ENCODE results near the gene EFTUD2. TPM values are rescaled to one million over a fixed set of nuclear protein-coding genes. Genes with fewer than 3 reads are reported as not detected.

Gene EFTUD2
- total and polyA plus RNA-seq, 7 experiments from 2014 or later: 53.1 to 157 (median 106) TPM

DNA sequence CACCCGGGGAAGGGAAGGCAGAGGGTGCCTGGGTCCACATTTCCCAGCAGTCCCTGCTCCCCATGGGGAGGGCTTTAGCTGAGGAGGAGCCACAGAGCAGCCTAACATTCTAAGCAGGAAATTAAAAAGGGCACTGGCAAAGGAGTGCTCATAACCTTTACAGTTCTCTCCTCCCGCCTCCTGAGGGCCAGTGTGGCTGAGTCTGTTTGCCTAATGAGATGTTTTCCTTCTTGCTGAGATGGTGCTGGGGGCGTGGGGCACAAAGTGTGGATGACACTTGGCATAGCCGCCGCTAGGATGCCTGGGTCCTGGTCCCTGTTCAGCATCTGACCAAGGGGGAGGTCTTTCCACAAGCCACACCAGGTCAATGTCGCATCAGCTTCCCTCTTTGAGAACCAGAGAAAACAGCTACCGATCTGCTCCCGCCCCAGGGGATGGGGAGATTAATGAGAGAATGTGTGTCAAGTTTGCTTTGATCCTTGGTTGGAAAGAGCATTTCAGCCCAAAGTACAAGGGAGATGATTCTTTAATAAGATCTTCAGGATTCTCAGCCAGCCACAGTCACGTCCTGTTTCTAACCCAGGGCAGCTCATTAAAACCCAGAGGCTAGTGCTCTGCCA lies 42.6 kb upstream of the EFTUD2 start:
- Histone ChIP-seq H3K27ac (ENCODE audit: low read depth, low read length) (no peak overlapping the region), H3K9me3 (ENCODE audit: control insufficient read depth in 2 of 3, low read length in 3 of 3) (no peaks in the 10 kb centered on the region), H3K27me3 (ENCODE audit: control insufficient read depth in 2 of 2, insufficient read depth in 2 of 2, low read length in 2 of 2) (no peaks in the 10 kb centered on the region), H3K36me3 (ENCODE audit: control insufficient read depth in 2 of 3, insufficient read depth in 3 of 3, low read length in 3 of 3) (no peaks in the 10 kb centered on the region), H3K4me3 (ENCODE audit: low read length) (no peak overlapping the region), H3K4me1 (ENCODE audit: control insufficient read depth in 2 of 2, insufficient read depth in 2 of 2, low read length in 2 of 2) (no peaks in the 10 kb centered on the region)
- H3K4me1 Mint-ChIP-seq: peaks cover 0 to 64% (median 0%) of the 10 kb centered on the region in 7 donors
- ChIA-PET CTCF (no interaction called here), POLR2A (interaction anchor here (0.9 kb wide), 1 partner anchor 219 kb away, joined by 3 read pairs; no protein-coding TSS in a partner anchor)
- ATAC-seq: no peak
- peak overlapping the region in 1 of 10 donors; percentile 31 for H3K4me3 Mint-ChIP-seq
- intact Hi-C loops (cut with micrococcal nuclease): no loop called here
- H3K27me3 Mint-ChIP-seq: peaks cover 0 to 7% (median 0%) of the 10 kb centered on the region in 5 donors
- H3K36me3 Mint-ChIP-seq: peaks cover 0 to 22% (median 0%) of the 10 kb centered on the region in 5 donors
- H3K27ac Mint-ChIP-seq: peak overlapping the region in 1 of 9 donors; percentile 67
- no peak for DNase-seq
- H3K9me3 Mint-ChIP-seq: no peaks in the 10 kb centered on the region

DNA sequence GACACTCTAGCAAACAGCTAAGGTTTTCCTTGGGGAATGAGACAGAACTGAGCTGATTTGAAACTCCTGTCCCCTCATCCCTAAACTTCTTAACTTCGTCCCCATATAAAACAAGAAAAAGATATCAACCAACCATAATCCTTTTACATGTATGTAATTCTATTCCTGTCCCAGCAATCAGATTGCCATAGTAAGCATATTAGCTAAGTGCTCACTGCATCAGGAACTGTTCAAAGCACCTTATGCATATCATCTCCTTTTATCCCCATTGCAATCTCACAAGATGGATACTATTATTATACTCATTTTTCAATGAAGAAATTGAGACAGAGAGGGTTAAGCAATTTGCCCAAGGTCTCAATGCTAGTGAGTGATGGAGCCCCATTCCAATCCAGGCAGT lies 41.5 kb upstream of the EFTUD2 start:
- H3K27me3 ChIP-seq (ENCODE audit: control insufficient read depth in 2 of 2, insufficient read depth in 2 of 2, low read length in 2 of 2): no peaks in the 10 kb centered on the region
- no peak overlapping the region for H3K4me3 Mint-ChIP-seq
- H3K27me3 Mint-ChIP-seq: no peaks in the 10 kb centered on the region
- POLR2A ChIA-PET: no interaction called here
- DNase-seq (no peak), ATAC-seq (no peak)
- H3K4me3 ChIP-seq (ENCODE audit: low read length): no peak overlapping the region
- H3K27ac ChIP-seq (ENCODE audit: low read depth, low read length): no peak overlapping the region
- no peaks in the 10 kb centered on the region for H3K9me3 ChIP-seq (ENCODE audit: control insufficient read depth in 2 of 3, low read length in 3 of 3)
- no peaks in the 10 kb centered on the region for H3K9me3 Mint-ChIP-seq
- peaks cover 0 to 18% (median 0%) of the 10 kb centered on the region in 5 donors for H3K36me3 Mint-ChIP-seq
- no peaks in the 10 kb centered on the region for H3K4me1 ChIP-seq (ENCODE audit: control insufficient read depth in 2 of 2, insufficient read depth in 2 of 2, low read length in 2 of 2)
- peaks cover 0 to 57% (median 0%) of the 10 kb centered on the region in 7 donors for H3K4me1 Mint-ChIP-seq
- CTCF ChIA-PET: interaction anchor here (0.5 kb wide), 1 partner anchor 347 kb away, joined by 3 read pairs; no protein-coding TSS in a partner anchor
- no peak overlapping the region for H3K27ac Mint-ChIP-seq
- intact Hi-C loops (cut with micrococcal nuclease): no loop called here
- no peaks in the 10 kb centered on the region for H3K36me3 ChIP-seq (ENCODE audit: control insufficient read depth in 2 of 3, insufficient read depth in 3 of 3, low read length in 3 of 3)

DNA sequence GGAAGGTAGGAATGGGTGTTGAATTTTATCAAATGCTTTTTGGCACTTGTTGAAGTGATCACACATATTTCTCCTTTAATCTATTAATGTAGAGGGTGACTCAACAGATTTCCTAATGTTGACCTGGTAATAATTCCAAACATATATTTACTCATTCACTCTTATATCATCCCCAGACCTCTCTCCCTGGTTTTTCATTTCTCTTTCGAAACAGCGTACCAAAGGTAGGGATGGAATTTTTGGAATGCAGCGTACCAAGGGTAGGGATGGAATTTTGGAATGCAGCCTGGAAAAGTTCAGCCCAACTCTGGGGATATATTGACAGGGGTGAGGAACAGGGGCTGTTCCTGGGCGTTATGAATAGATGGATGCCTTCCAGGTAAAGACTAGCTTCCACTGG lies 41.1 kb upstream of the EFTUD2 start:
- Histone ChIP-seq H3K9me3 (ENCODE audit: control insufficient read depth in 2 of 3, low read length in 3 of 3) (no peaks in the 10 kb centered on the region), H3K4me3 (ENCODE audit: low read length) (no peak overlapping the region), H3K27me3 (ENCODE audit: control insufficient read depth in 2 of 2, insufficient read depth in 2 of 2, low read length in 2 of 2) (no peaks in the 10 kb centered on the region), H3K27ac (ENCODE audit: low read depth, low read length) (no peak overlapping the region), H3K4me1 (ENCODE audit: control insufficient read depth in 2 of 2, insufficient read depth in 2 of 2, low read length in 2 of 2) (no peaks in the 10 kb centered on the region), H3K36me3 (ENCODE audit: control insufficient read depth in 2 of 3, insufficient read depth in 3 of 3, low read length in 3 of 3) (no peaks in the 10 kb centered on the region)
- DNase-seq: no peak
- ChIA-PET CTCF (interaction anchor here (0.5 kb wide), 1 partner anchor 348 kb away, joined by 3 read pairs; no protein-coding TSS in a partner anchor), POLR2A (no interaction called here)
- Mint-ChIP-seq H3K36me3 (peaks cover 0 to 23% (median 0%) of the 10 kb centered on the region in 5 donors), H3K27ac (no peak overlapping the region), H3K4me3 (no peak overlapping the region), H3K4me1 (peaks cover 0 to 55% (median 0%) of the 10 kb centered on the region in 7 donors), H3K27me3 (no peaks in the 10 kb centered on the region), H3K9me3 (no peaks in the 10 kb centered on the region)
- ATAC-seq: no peak
- intact Hi-C loops (cut with micrococcal nuclease): no loop called here

DNA sequence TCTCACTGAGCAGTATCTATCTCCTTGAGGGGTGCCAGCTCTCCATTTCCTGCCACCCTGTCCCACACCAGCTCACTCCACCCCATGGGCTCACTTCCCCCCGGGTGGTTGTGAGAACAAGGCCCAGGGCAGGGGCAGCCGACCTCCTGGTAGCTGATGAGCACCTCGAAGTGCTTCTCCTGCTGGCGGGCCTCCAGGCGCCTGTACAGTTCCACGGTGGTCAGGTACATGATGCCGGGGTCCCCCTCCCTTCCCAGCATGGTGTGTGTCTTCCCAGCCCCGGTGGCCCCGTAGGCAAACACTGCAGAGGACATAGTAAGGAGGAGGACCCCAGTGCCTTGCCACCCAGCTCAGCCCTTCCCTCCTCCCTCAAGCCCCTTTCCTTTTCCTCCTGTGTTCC lies 35.9 kb upstream of the EFTUD2 start:
- H3K27ac Mint-ChIP-seq: no peak overlapping the region
- no peaks in the 10 kb centered on the region for H3K9me3 Mint-ChIP-seq
- intact Hi-C loops (cut with micrococcal nuclease): no loop called here
- Histone ChIP-seq H3K9me3 (ENCODE audit: control insufficient read depth in 2 of 3, low read length in 3 of 3) (no peaks in the 10 kb centered on the region), H3K36me3 (ENCODE audit: control insufficient read depth in 2 of 3, insufficient read depth in 3 of 3, low read length in 3 of 3) (no peaks in the 10 kb centered on the region), H3K27ac (ENCODE audit: low read depth, low read length) (no peak overlapping the region), H3K27me3 (ENCODE audit: control insufficient read depth in 2 of 2, insufficient read depth in 2 of 2, low read length in 2 of 2) (no peaks in the 10 kb centered on the region), H3K4me1 (ENCODE audit: control insufficient read depth in 2 of 2, insufficient read depth in 2 of 2, low read length in 2 of 2) (no peaks in the 10 kb centered on the region), H3K4me3 (ENCODE audit: low read length) (no peak overlapping the region)
- DNase-seq (no peak), ATAC-seq (no peak)
- CTCF ChIA-PET: no interaction called here
- no peak overlapping the region for H3K4me3 Mint-ChIP-seq
- peaks cover 0 to 16% (median 0%) of the 10 kb centered on the region in 7 donors for H3K4me1 Mint-ChIP-seq
- H3K27me3 Mint-ChIP-seq: no peaks in the 10 kb centered on the region
- POLR2A ChIA-PET: no interaction called here
- H3K36me3 Mint-ChIP-seq: peaks cover 0 to 22% (median 0%) of the 10 kb centered on the region in 5 donors

DNA sequence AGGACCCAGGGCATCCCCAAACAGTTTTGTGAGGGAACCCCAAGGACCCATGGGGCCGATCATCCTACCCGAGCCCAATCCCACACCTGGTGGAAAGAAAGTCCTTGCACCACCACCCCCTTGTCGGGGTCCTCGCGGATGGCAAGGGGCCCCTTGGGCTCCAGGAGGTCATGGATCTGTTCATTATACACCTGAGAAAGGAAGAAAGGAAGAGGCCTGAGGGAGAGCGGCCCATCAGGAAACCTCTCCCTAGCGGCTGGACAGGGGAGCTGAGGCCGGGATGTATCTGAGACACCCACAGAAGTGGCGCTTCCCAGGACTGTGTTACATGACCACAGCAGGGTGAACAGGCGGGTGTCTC lies 35.5 kb upstream of the EFTUD2 start:
- Mint-ChIP-seq H3K9me3 (no peaks in the 10 kb centered on the region), H3K27me3 (no peaks in the 10 kb centered on the region), H3K36me3 (peaks cover 0 to 20% (median 0%) of the 10 kb centered on the region in 5 donors), H3K4me1 (peaks cover 0 to 12% (median 0%) of the 10 kb centered on the region in 7 donors), H3K27ac (no peak overlapping the region), H3K4me3 (no peak overlapping the region)
- Histone ChIP-seq H3K27ac (ENCODE audit: low read depth, low read length) (no peak overlapping the region), H3K27me3 (ENCODE audit: control insufficient read depth in 2 of 2, insufficient read depth in 2 of 2, low read length in 2 of 2) (no peaks in the 10 kb centered on the region), H3K9me3 (ENCODE audit: control insufficient read depth in 2 of 3, low read length in 3 of 3) (no peaks in the 10 kb centered on the region), H3K4me1 (ENCODE audit: control insufficient read depth in 2 of 2, insufficient read depth in 2 of 2, low read length in 2 of 2) (no peaks in the 10 kb centered on the region), H3K4me3 (ENCODE audit: low read length) (no peak overlapping the region), H3K36me3 (ENCODE audit: control insufficient read depth in 2 of 3, insufficient read depth in 3 of 3, low read length in 3 of 3) (no peaks in the 10 kb centered on the region)
- intact Hi-C loops (cut with micrococcal nuclease): no loop called here
- ChIA-PET CTCF (interaction anchor here (0.6 kb wide), 1 partner anchor 88 kb away, joined by 3 read pairs; no protein-coding TSS in a partner anchor), POLR2A (no interaction called here)
- ATAC-seq: no peak
- no peak for DNase-seq

DNA sequence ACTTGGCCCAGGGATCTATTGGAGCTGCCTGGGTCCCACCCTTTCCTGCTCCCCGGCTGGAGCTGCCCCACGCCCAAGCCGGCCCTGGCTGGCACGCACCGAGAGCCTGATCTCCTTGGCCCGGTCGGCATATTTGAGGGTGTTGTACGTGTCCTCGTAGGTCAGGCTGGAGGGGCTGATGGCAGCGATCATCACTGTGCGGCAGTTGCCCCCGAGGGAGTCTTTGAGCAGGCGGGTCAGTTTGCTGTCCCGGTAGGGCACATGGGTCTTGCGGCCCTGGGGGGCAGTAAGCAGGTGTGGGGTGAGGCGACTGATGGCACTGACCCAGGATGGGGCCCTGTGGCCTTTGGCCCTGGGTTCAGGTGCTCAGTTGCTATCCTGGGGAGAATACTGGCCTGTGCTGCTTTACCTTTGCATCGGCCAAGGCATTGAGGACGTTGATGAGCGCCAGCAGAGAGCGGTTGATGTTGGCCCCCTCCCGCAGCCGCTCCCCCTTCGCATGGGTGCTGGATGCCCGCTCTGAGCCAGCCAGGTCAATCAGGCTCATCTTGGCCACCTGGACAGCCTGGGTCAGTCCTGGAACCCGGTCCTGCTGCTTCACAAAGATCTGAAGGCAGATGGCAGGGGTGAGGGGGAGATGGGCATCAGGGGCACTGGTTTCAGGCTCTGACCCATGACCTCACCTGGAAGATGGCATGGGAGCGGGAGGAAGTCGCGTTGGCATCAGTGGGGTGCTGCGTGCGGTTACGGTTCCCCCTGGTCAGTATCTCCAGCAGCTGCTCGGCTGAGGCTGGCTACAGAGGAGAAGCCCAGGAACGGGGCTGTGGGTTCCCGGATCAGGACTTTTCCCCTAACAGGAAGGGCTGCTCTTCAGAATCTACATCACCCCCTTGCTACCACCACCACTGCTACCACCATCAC lies 34.8 kb upstream of the EFTUD2 start:
- no peaks in the 10 kb centered on the region for H3K36me3 ChIP-seq (ENCODE audit: control insufficient read depth in 2 of 3, insufficient read depth in 3 of 3, low read length in 3 of 3)
- H3K36me3 Mint-ChIP-seq: peaks cover 0 to 21% (median 0%) of the 10 kb centered on the region in 5 donors
- no peak overlapping the region for H3K27ac ChIP-seq (ENCODE audit: low read depth, low read length)
- ChIA-PET CTCF (interaction anchor here (0.6 kb wide), 1 partner anchor 88 kb away, joined by 3 read pairs; no protein-coding TSS in a partner anchor), POLR2A (no interaction called here)
- H3K9me3 ChIP-seq (ENCODE audit: control insufficient read depth in 2 of 3, low read length in 3 of 3): no peaks in the 10 kb centered on the region
- peaks cover 0 to 10% (median 0%) of the 10 kb centered on the region in 7 donors for H3K4me1 Mint-ChIP-seq
- no peaks in the 10 kb centered on the region for H3K27me3 ChIP-seq (ENCODE audit: control insufficient read depth in 2 of 2, insufficient read depth in 2 of 2, low read length in 2 of 2)
- no peak overlapping the region for H3K4me3 ChIP-seq (ENCODE audit: low read length)
- DNase-seq: no peak
- ATAC-seq: no peak
- intact Hi-C loops (cut with micrococcal nuclease): no loop called here
- H3K4me3 Mint-ChIP-seq: no peak overlapping the region
- no peaks in the 10 kb centered on the region for H3K4me1 ChIP-seq (ENCODE audit: control insufficient read depth in 2 of 2, insufficient read depth in 2 of 2, low read length in 2 of 2)
- no peaks in the 10 kb centered on the region for H3K27me3 Mint-ChIP-seq
- H3K27ac Mint-ChIP-seq: no peak overlapping the region
- H3K9me3 Mint-ChIP-seq: no peaks in the 10 kb centered on the region

Measured in naive thymus-derived CD4-positive, alpha-beta T cell (primary cell).